ENCODE data around the gene THSD4. TPM values are rescaled to one million over a fixed set of nuclear protein-coding genes. Genes with fewer than 3 reads are reported as not detected.

Gene THSD4
- total RNA-seq, 1 experiment from 2014 or later, result 29.0 TPM

DNA sequence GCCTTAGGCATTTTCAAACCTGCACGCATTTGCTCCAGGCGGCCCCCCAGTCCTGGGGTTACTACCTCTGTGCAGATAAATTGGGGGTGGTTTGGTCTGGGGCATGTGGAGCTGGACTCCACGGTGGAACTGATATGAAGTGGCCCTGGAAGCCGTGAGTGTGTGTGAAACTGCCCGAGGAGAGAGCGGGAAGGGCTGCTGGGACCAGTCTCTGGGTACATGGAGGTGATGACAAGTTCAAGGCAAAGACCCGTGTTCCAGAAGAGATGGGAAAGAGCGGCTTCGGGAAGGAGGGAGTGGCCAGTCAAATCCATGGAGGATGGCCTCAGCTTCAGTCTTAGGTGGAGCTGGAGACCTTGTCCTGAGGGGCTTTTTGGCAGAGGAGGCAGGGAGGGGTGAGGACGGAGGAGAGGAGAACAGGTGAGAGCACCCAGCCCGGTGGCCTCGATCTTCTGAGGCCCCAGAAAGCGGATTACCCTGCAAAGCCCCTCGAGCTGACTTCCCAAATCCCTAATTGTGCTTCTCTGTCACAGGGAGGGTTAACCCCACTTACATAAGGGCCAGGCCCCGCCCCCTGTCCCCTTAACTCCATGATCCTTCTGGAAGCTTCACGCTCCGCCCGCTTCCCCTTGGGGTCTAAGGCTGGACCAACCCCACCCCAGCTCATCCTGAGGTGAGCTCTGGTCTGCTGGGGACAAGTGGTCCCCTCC lies 693.2 kb downstream of the THSD4 start:
- Histone ChIP-seq H3K4me3 (ENCODE audit: low read length) (no peak overlapping the region), H3K9ac (ENCODE audit: low read length) (no peak overlapping the region), H3K27ac (ENCODE audit: low read length) (no peak overlapping the region), H3K27me3 (ENCODE audit: low read length) (no peaks in the 10 kb centered on the region), H2AFZ (ENCODE audit: low read length) (no peak overlapping the region), H3K4me1 (ENCODE audit: insufficient read depth, low read length) (peaks cover 11% of the 10 kb centered on the region), H3K9me2 (replicated peaks; ENCODE audit: low read length) (no peaks in the 10 kb centered on the region), H3K9me3 (ENCODE audit: low read length) (no peaks in the 10 kb centered on the region), H3K36me3 (ENCODE audit: low read depth, low read length) (no peaks in the 10 kb centered on the region), H3K4me2 (ENCODE audit: low read length) (no peak overlapping the region), H3F3A (ENCODE audit: low read length, unreplicated experiment) (no peaks in the 10 kb centered on the region), H3K79me2 (ENCODE audit: low read length) (no peaks in the 10 kb centered on the region), H4K20me1 (ENCODE audit: low read length) (no peaks in the 10 kb centered on the region)
- intact Hi-C loops (cut with micrococcal nuclease), result loop anchor here (10.0 kb wide), 2 partner anchors 244 to 834 kb away; no protein-coding TSS in a partner anchor
- BruUV-seq (replicated peaks), result no TSS peak
- no peak for TF ChIP-seq EZH2phosphoT487 (IDR thresholded peaks at IDR 0.05; ENCODE audit: borderline replicate concordance, low read length)
- TF ChIP-seq, protein P1, sequence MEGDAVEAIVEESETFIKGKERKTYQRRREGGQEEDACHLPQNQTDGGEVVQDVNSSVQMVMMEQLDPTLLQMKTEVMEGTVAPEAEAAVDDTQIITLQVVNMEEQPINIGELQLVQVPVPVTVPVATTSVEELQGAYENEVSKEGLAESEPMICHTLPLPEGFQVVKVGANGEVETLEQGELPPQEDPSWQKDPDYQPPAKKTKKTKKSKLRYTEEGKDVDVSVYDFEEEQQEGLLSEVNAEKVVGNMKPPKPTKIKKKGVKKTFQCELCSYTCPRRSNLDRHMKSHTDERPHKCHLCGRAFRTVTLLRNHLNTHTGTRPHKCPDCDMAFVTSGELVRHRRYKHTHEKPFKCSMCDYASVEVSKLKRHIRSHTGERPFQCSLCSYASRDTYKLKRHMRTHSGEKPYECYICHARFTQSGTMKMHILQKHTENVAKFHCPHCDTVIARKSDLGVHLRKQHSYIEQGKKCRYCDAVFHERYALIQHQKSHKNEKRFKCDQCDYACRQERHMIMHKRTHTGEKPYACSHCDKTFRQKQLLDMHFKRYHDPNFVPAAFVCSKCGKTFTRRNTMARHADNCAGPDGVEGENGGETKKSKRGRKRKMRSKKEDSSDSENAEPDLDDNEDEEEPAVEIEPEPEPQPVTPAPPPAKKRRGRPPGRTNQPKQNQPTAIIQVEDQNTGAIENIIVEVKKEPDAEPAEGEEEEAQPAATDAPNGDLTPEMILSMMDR (conservative IDR thresholded peaks at IDR 0.05; ENCODE audit: low read depth, low read length), result no peak
- no peak for TF ChIP-seq EZH2 (IDR thresholded peaks at IDR 0.05; ENCODE audit: low read length, unreplicated experiment)
- ChIA-PET CTCF (no interaction called here), POLR2A (ENCODE audit: unreplicated experiment) (no interaction called here)
- ATAC-seq (no peak), DNase-seq (no peak)

DNA sequence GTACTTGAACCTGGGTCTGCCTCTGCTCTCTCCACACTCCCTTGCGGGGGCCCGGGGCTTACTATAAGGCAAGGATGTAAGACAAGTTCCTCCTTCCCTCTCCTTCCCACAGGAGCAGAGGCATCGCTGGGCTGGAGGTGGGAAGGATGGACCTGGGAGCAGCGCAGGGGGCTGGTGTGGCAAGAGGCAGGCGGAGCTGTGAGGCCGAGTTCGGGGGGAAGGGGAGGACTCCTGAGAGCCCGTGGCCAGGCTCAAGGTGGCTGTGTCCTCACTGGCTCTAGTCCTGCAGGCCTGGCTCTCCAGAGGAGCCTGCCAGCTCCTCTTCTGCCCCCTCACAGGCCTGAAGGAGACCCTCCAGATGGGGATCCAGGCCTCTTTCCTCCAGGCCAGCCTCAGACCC lies 694.1 kb downstream of the THSD4 start:
- intact Hi-C loops (cut with micrococcal nuclease), result loop anchor here (10.0 kb wide), 2 partner anchors 245 to 835 kb away; no protein-coding TSS in a partner anchor
- Histone ChIP-seq H3K36me3 (ENCODE audit: low read depth, low read length) (no peaks in the 10 kb centered on the region), H3K4me1 (ENCODE audit: insufficient read depth, low read length) (peaks cover 11% of the 10 kb centered on the region), H3K27me3 (ENCODE audit: low read length) (no peaks in the 10 kb centered on the region), H3K9ac (ENCODE audit: low read length) (no peak overlapping the region), H3F3A (ENCODE audit: low read length, unreplicated experiment) (no peaks in the 10 kb centered on the region), H3K9me3 (ENCODE audit: low read length) (no peaks in the 10 kb centered on the region), H3K4me3 (ENCODE audit: low read length) (no peak overlapping the region), H3K9me2 (replicated peaks; ENCODE audit: low read length) (no peaks in the 10 kb centered on the region), H3K27ac (ENCODE audit: low read length) (no peak overlapping the region), H3K79me2 (ENCODE audit: low read length) (no peaks in the 10 kb centered on the region), H4K20me1 (ENCODE audit: low read length) (no peaks in the 10 kb centered on the region), H2AFZ (ENCODE audit: low read length) (no peak overlapping the region), H3K4me2 (ENCODE audit: low read length) (no peak overlapping the region)
- ChIA-PET POLR2A (ENCODE audit: unreplicated experiment) (no interaction called here), CTCF (no interaction called here)
- DNase-seq (no peak), ATAC-seq (no peak)
- no TSS peak for BruUV-seq (replicated peaks)
- TF ChIP-seq EZH2 (IDR thresholded peaks at IDR 0.05; ENCODE audit: low read length, unreplicated experiment) (no peak), EZH2phosphoT487 (IDR thresholded peaks at IDR 0.05; ENCODE audit: borderline replicate concordance, low read length) (no peak)
- TF ChIP-seq, protein P1 (conservative IDR thresholded peaks at IDR 0.05; ENCODE audit: low read depth, low read length), result no peak

DNA sequence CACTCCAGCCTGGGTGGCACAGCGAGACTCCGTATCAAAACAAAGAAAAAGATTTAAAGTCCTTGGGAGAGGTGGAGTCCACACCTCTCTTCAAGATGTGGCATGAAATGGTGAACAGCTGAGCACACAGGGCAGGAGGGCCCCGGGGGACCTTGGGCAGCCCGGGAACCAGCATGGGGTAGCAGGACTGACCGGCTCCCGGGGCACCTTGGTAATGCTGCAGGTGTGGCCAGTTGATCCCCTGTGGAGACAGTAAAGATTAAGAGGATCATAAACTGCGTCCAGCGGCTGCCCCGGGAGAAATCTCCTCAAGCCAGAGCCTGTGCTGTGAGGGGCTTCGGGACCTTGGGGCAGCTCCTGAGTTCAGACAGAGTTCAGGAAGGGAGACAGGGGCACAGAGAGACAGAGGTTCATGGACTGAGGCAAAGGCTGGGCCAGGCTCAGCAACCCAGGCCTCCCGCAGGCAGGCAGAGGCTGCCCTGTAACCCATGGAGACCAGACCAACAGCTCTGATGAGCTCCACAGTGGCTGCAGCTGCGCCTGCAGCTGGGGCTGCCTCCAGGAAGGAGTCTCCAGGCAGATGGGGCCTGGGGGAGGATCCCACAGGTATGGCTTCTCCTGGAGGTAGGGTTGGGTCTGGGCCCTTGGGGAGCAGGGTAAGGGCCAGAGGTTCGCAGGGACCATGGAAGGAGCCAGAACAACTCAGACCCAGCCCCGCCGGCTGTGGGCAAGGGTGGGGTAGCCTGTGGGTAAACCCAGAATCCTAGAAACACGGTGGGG lies 695.2 kb downstream of the THSD4 start, which contains the start of gene NR2E3:
Gene NR2E3 (plus strand): TSS at position 299 of the 780 bp plus-strand sequence. CDS start 190 bp downstream, at position 489.
- no peak within 1 kb of the TSS for H3K4me2 ChIP-seq (ENCODE audit: low read length)
- no peaks in the 10 kb centered on the region for H3K79me2 ChIP-seq (ENCODE audit: low read length)
- POLR2A ChIA-PET (ENCODE audit: unreplicated experiment), result no interaction called here
- no peaks in the 10 kb centered on the region for H3K9me3 ChIP-seq (ENCODE audit: low read length)
- no peaks in the 10 kb centered on the region for H3K36me3 ChIP-seq (ENCODE audit: low read depth, low read length)
- H3K27ac ChIP-seq (ENCODE audit: low read length), result no peak within 1 kb of the TSS
- no peak within 1 kb of the TSS for H2AFZ ChIP-seq (ENCODE audit: low read length)
- CTCF ChIA-PET, result no interaction called here
- TF ChIP-seq, protein P1 (conservative IDR thresholded peaks at IDR 0.05; ENCODE audit: low read depth, low read length), result no peak
- TF ChIP-seq EZH2phosphoT487 (IDR thresholded peaks at IDR 0.05; ENCODE audit: borderline replicate concordance, low read length), result no peak
- TF ChIP-seq EZH2 (IDR thresholded peaks at IDR 0.05; ENCODE audit: low read length, unreplicated experiment), result no peak
- BruUV-seq (replicated peaks), result no TSS peak
- H3K27me3 ChIP-seq (ENCODE audit: low read length), result no peaks in the 10 kb centered on the region
- no peaks in the 10 kb centered on the region for H4K20me1 ChIP-seq (ENCODE audit: low read length)
- H3K9me2 ChIP-seq (replicated peaks; ENCODE audit: low read length), result no peaks in the 10 kb centered on the region
- ATAC-seq, result no peak
- H3K9ac ChIP-seq (ENCODE audit: low read length), result no peak within 1 kb of the TSS
- H3K4me1 ChIP-seq (ENCODE audit: insufficient read depth, low read length), result peaks cover 11% of the 10 kb centered on the region
- H3K4me3 ChIP-seq (ENCODE audit: low read length), result no peak within 1 kb of the TSS
- intact Hi-C loops (cut with micrococcal nuclease), result no loop called here
- H3F3A ChIP-seq (ENCODE audit: low read length, unreplicated experiment), result no peaks in the 10 kb centered on the region
- no peak for DNase-seq
